Stimulated activated CD8-positive, alpha-beta memory T cell treated with anti-CD3 and anti-CD28 coated beads, Interleukin-7, amount 100 ng/mL, for 4 hours (primary cell): ENCODE measurements around the gene MAPKAPK2.

Source experiments
- DNase-seq, 2 donors: peaks; one replicate each; pipeline ENCODE4 v3.0.0-alpha.2; 2020; ENCODE audit warnings: low read depth in 2 of 2

Gene MAPKAPK2

DNA sequence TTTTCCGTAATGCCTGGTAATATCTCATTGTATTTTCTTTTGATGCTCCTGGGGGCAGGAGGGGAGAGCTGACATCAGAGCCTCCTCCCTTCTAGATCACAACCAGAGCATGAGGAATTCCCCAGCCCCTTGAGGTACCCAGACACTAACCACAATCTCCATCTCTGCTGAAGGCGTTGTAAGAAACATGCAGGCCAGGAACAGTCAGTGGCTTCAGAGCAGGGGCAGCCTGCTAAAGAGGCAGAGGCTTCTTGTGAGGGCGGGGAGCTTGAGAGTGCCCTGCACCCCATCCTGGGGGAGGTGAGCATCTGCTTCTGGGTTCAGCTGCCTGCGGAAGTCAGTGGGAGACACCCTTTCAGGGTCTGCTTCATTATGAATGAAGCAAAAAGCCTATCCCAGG lies 19.0 kb downstream of the MAPKAPK2 start:
- peak; percentile 54 to 59 for DNase-seq

GRCh38 chr1:206704226-206704625 lies 19.5 kb downstream of the MAPKAPK2 start:
- DNase-seq, result no peak

- DNase-seq, result no peak
Observed at GRCh38 chr1:206705191-206705590, 20.5 kb downstream of the MAPKAPK2 start.

- DNase-seq, result no peak
Observed at GRCh38 chr1:206705726-206706297, 21.1 kb downstream of the MAPKAPK2 start.

DNA sequence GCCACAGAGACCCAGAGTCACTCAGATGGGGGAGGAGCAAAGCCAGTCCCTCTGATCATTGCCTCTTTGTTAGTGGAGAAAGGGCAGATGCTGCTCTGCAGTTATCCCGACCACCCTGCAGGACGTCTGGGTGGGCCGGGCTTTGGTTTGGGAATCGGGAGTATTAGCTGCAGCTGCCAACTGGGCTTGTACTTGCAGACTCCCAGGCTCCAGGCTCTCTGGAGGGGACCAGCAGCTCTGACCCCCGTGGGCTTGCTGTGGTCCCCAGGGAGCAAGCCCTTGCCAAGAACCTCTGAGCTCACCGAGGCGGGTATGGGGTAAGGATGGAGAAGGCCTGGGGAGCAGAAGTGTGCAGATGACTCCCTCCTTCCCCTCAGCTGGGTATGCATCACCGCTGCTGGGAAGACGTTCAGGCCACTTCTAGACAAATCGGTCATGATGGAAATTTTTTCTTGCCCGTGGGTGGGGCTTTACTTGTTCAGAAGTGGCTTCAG lies 21.6 kb downstream of the MAPKAPK2 start:
- DNase-seq, result peak in 1 of 2 donors; percentile 42

- DNase-seq, result no peak
Observed at GRCh38 chr1:206706806-206707366, 22.2 kb downstream of the MAPKAPK2 start.

- no peak for DNase-seq
Observed at GRCh38 chr1:206708058-206708457, 23.4 kb downstream of the MAPKAPK2 start.

GRCh38 chr1:206708882-206709281 lies 24.2 kb downstream of the MAPKAPK2 start:
- no peak for DNase-seq

DNA sequence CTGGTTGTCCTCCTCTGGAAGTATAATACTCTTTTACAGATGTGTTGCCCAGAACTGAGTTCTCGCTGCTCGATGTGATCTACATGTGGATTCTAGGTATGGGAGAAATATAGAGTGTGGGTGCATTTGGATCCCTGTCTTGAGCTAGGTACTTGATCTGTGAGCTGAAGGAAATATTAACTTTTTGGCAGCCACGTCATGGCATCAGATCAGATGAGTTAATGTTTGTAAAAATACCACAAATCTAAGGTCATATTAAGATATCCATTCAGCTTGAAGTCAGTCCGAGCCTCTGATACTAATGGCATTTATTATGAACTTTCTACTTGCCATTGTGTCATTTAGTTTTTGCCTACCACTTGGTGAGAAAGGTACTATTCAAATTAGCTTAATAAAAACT lies 24.6 kb downstream of the MAPKAPK2 start:
- no peak for DNase-seq

GRCh38 chr1:206709772-206710459 lies 25.2 kb downstream of the MAPKAPK2 start:
- DNase-seq, result no peak

DNA sequence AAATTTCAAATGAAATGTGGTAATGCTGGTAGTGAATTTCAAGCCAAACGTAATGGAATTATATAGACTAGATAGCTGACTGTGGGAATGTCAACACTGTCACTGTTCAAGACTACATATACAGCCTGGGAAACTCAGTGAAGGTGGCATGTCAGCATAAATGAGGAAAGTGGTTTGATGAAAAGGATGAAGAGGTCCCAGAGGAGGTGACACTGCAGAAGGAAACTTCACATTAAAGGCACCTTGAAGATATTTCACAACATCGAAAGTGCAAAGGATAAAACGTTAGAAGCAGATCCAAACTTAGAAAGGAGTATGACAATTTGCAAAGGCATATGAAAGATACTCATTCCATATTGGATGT lies 25.7 kb downstream of the MAPKAPK2 start:
- no peak for DNase-seq

DNA sequence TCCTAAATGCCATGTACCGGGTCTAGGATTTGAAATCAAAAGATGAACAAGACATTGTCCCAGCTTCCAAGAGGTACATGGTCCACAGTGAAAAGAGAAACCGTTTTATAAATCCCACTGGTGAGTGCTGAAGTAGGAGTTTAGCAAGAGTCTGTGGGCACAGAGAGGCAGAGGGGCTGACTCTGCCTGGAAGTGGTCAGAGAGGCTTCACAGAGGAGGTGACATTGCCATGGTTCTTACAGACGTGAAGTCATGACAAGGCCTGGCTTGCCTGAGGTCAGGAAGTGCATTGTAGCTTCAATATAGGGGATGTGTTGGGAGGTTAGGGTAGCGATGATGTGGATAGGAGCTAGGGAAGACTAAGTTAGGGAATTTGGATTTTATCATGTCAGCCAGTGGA lies 28.4 kb downstream of the MAPKAPK2 start:
- peak in 1 of 2 donors; percentile 19 for DNase-seq

- no peak for DNase-seq
Observed at GRCh38 chr1:206713910-206714312, 29.2 kb downstream of the MAPKAPK2 start.

DNA sequence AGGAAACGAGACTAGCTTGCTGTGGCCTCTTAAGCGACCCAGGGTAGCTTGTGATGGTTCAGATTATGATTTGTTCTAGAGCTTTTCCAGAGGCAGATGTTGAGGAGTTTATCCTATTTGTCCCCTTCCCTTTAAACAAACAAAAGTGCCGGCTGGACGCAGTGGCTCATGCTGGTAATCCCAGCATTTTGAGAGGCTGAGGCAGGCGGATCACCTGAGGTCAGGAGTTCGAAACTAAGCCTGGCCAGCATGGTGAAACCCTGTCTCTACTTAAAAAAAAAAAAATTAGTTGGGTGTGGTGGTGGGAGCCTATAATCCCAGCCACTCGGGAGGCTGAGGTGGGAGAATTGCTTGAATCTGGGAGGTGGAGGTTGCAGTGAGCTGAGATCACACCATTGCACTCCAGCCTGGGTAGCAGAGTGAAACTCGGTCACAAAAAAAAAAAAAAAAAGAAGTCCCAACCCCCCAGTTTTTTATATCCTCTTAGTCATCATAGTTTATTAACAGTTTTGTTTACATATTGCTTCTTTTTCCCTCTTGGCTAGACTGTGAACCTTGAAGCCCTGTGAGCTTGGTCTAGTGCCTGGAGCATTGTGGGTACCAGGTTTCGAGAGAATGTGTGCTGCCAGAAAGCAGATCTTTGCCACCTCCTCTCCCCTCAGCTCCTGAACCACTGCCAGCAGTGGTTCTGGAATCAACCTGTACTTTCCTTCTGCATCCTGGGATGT lies 29.8 kb downstream of the MAPKAPK2 start:
- no peak for DNase-seq

DNA sequence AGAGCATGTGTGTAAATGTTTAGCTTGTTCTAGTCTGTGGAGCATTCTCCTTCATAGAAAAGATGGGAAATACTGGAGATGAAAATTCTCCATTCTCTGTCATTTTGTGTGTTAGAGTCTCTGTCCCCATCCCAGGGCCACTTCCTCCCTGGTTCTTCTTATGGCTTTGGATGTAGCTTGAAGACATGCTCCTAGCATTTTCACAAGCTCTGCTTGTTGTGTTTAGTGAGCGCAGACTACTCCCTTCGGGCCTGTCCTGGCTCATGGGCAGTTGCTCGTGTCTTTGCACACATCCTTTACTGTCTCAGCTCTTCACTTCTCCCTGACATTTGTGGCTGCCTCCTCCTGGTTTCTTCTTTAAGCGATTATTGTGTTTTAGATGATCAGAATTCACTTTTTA lies 30.4 kb downstream of the MAPKAPK2 start:
- no peak for DNase-seq

GRCh38 chr1:206715552-206716158 lies 30.9 kb downstream of the MAPKAPK2 start:
- no peak for DNase-seq

DNA sequence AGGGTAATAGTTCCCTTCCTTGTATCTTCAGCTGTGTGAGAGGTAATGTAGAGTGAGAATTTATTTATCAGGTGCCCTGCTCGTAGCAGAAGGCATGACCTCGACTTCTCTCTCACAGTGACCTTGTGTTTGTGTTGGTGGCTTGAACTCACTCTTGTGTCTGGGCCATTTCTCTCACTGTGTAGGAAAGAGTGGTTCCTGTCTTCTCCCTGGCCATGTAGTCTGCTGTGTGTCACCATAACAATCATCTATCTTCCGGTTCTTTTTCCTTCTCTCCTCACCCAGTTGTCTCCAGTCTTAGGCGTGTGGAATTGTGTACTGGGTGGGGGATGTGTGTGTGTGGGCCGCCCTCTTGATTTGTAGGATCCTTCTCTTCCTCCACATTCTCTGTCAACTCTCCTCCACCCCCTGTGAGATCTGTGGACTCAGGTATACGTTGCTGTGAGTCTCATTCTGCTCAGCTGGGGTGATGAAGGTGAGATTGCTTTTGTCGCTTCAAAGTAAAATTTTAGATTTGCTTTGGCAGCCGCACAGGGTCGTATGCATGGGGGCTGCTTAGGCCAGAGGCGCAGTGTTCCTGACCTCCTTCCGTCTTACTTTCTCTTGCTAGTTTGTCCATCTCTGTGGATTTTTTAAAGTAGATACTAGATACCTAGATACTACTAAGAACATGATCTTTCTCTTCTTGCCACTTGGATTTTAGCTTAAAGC lies 31.6 kb downstream of the MAPKAPK2 start:
- DNase-seq, result no peak

GRCh38 chr1:206716870-206717673 lies 32.4 kb downstream of the MAPKAPK2 start:
- DNase-seq, result no peak

GRCh38 chr1:206717674-206717989 lies 32.9 kb downstream of the MAPKAPK2 start:
- no peak for DNase-seq

DNA sequence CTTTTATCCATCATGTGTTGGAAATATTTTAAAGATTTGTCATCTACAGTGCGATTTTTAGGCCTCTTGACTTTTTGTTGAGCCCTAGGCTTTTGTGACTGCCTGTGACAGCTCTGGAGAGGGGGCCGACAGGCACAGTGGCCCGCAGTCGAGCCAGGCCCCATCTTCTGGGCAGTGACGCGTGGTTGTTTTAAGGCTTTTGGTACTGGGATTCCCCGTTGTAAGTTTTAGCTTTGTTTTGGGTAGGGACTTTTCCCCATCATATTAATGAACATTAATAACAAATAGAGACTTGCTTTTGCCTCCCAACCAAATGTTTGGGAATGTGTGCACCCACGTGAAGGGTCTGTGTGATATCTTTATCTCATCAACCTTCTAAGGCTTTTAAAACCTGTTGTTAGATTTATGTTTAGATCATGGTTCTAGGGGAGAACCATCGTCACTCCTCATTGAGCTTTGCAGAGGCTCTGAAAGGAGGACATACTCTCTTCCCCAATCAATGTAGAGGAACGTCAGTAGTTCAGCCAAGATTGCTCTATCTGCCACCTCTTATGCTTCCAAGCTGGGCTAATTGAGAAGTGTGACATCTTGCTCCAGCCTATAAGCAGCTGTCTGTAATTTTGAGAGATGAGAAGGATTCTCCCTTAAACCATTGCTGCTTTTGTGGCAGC lies 34.6 kb downstream of the MAPKAPK2 start:
- DNase-seq, result no peak
